Stimulated activated CD4-positive, alpha-beta T cell treated with anti-CD3 and anti-CD28 coated beads, TNF-alpha, amount 100 ng/mL, for 4 hours (primary cell): Measurements from ENCODE around the gene MKRN1.
"Not testable (repeated sequence)": the region's sequence is repeated elsewhere in the genome, so short reads cannot be mapped to it uniquely, and the experiment has no call there.

Experiments
- DNase-seq, 3 experiments: peaks; one replicate each; pipeline ENCODE4 v3.0.0-alpha.2; 2020; ENCODE audit warnings: low read depth in 3 of 3

MKRN1 gene

GRCh38 chr7:140485500-140486265 is 6.4 kb upstream of the MKRN1 start:
- DNase-seq = no peak

GRCh38 chr7:140484951-140485499 is 5.7 kb upstream of the MKRN1 start:
- DNase-seq = no peak

- DNase-seq = no peak
Measured at GRCh38 chr7:140484479-140484878, 5.2 kb upstream of the MKRN1 start.

- DNase-seq = no peak
Measured at GRCh38 chr7:140479739-140480084, 407 bp upstream of the MKRN1 start.

GRCh38 chr7:140478246-140479061 is 851 bp downstream of the MKRN1 start:
- peak in 2 of 3 experiments; percentile 7 to 18 for DNase-seq

GRCh38 chr7:140476698-140477261 is 2.5 kb downstream of the MKRN1 start:
- no peak for DNase-seq

GRCh38 chr7:140475747-140476333 is 3.5 kb downstream of the MKRN1 start:
- peak in 2 of 3 experiments; percentile 15 to 28 for DNase-seq

GRCh38 chr7:140463111-140463510 is 16.2 kb downstream of the MKRN1 start:
- DNase-seq = no peak

- no peak for DNase-seq
Measured at GRCh38 chr7:140458916-140459315, 20.4 kb downstream of the MKRN1 start.

GRCh38 chr7:140458201-140458600 is 21.1 kb downstream of the MKRN1 start:
- no peak for DNase-seq

GRCh38 chr7:140456551-140457051 is 22.7 kb downstream of the MKRN1 start:
- DNase-seq = no peak

GRCh38 chr7:140455743-140456142 is 23.6 kb downstream of the MKRN1 start:
- DNase-seq = no peak

GRCh38 chr7:140454657-140455015 is 24.7 kb downstream of the MKRN1 start:
- DNase-seq = no peak

GRCh38 chr7:140453785-140454656 is 25.3 kb downstream of the MKRN1 start:
- not testable (repeated sequence) for DNase-seq

- no peak for DNase-seq
Measured at GRCh38 chr7:140453273-140453672, 26.0 kb downstream of the MKRN1 start.

GRCh38 chr7:140451716-140452115 is 27.6 kb downstream of the MKRN1 start:
- no peak for DNase-seq

- DNase-seq = no peak
Measured at GRCh38 chr7:140448781-140449480, 30.4 kb downstream of the MKRN1 start.

GRCh38 chr7:140447841-140448240 is 31.5 kb downstream of the MKRN1 start:
- no peak for DNase-seq

- no peak for DNase-seq
Measured at GRCh38 chr7:140446467-140446866, 32.8 kb downstream of the MKRN1 start.

GRCh38 chr7:140441519-140441918 is 37.8 kb downstream of the MKRN1 start:
- DNase-seq = no peak
